Fibroblast of the aortic adventitia (primary cell): ENCODE results near the gene RBMS3. TPM values are rescaled to one million over a fixed set of nuclear protein-coding genes. Genes with fewer than 3 reads are reported as not detected.
"Not testable (repeated sequence)": the region's sequence is repeated elsewhere in the genome, so short reads cannot be mapped to it uniquely, and the experiment has no call there.

Source experiments
- DNase-seq: peaks from one replicate; pipeline ENCODE4 v3.0.0-alpha.2; 2010; ENCODE audit warnings: low read depth
- H3K4me3 ChIP-seq: 2 replicates; pipeline ENCODE4 v1.5.1; 2011; ENCODE audit warnings: low read depth, mild to moderate bottlenecking, control low read depth, low read length, moderate library complexity
- total RNA-seq: library from RNA; depleted of rRNA; stranded (reverse); fragments of >200 nt; gene quantifications from 2 replicates; pipeline ENCODE4 v1.2.3, GENCODE V29; 2012; ENCODE audit warnings: low replicate concordance
- TF ChIP-seq, protein P1 (sequence below): IDR thresholded peaks from 2 replicates; pipeline ENCODE4 v1.5.1; 2011; ENCODE audit warnings: mild to moderate bottlenecking, low read length, control low read depth, inconsistent platforms; ENCODE audit not compliant: insufficient read depth

RBMS3 gene
- total RNA-seq, 1 donor: 84.1 TPM

DNA sequence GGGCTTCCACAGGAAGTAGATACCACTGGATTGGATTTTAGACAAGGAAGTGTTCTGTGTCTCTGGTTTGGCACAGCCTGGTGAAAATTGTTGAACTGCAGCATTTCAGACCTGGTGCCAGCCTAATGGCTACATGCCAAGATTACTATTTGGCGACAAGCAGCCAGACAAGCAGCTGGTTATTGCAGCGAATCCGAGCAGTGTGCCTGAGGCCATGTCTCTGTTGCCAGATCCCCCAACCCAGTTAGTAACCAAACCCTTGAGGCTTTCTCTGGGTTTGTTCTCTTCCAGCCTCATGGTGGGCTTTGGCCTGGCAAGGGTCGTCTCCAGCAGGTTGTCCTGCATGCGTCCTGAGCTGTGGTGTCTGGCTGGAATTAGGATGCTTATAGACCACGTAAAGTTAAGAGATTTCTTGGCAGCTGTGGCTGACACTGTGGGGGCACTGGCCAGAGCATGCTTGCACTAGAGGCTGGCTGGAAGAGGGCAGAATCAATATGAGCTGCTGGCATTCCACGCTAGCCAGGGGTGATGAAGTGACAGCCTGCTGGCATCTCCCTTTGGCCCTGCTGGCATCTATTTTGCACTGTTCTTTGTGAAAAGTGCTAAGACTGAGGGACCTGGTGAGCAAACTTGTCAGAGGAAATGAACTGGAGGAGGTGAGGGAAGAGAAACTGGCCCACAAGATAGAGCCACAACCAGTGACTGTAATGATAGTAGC is 172.6 kb downstream of the RBMS3 start:
- no peak overlapping the region for H3K4me3 ChIP-seq
- TF ChIP-seq, protein P1, sequence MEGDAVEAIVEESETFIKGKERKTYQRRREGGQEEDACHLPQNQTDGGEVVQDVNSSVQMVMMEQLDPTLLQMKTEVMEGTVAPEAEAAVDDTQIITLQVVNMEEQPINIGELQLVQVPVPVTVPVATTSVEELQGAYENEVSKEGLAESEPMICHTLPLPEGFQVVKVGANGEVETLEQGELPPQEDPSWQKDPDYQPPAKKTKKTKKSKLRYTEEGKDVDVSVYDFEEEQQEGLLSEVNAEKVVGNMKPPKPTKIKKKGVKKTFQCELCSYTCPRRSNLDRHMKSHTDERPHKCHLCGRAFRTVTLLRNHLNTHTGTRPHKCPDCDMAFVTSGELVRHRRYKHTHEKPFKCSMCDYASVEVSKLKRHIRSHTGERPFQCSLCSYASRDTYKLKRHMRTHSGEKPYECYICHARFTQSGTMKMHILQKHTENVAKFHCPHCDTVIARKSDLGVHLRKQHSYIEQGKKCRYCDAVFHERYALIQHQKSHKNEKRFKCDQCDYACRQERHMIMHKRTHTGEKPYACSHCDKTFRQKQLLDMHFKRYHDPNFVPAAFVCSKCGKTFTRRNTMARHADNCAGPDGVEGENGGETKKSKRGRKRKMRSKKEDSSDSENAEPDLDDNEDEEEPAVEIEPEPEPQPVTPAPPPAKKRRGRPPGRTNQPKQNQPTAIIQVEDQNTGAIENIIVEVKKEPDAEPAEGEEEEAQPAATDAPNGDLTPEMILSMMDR: no peak
- peak; percentile 20 for DNase-seq

- H3K4me3 ChIP-seq: no peak overlapping the region
- TF ChIP-seq, protein P1: no peak
- DNase-seq: no peak
Observed at GRCh38 chr3:29454161-29454611, 173.3 kb downstream of the RBMS3 start.

GRCh38 chr3:29456901-29457300 is 176.0 kb downstream of the RBMS3 start:
- no peak for DNase-seq
- TF ChIP-seq, protein P1: no peak
- H3K4me3 ChIP-seq: no peak overlapping the region

DNA sequence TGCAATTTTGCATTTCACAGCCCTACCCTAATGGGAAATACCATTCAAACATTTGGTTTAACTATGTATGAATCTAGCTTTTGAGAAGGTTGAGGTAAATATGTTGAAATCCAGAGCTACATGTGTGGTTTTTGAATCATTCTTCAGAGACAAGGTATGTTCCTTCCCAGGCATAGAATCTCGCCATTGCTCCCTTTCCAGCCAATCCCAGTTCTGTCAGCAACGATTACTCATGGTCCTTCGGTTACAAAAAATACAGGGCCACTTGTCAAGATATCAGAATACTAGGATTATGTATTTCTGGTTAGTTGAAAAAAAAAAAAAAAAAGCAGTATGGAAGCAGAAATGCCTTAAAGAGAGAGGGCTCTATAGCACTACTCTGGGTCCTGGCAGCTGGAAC is 182.4 kb downstream of the RBMS3 start:
- TF ChIP-seq, protein P1: no peak
- no peak overlapping the region for H3K4me3 ChIP-seq
- DNase-seq: no peak

GRCh38 chr3:29465836-29466235 is 185.0 kb downstream of the RBMS3 start:
- TF ChIP-seq, protein P1: no peak
- peak; percentile 67 for DNase-seq
- no peak overlapping the region for H3K4me3 ChIP-seq

DNA sequence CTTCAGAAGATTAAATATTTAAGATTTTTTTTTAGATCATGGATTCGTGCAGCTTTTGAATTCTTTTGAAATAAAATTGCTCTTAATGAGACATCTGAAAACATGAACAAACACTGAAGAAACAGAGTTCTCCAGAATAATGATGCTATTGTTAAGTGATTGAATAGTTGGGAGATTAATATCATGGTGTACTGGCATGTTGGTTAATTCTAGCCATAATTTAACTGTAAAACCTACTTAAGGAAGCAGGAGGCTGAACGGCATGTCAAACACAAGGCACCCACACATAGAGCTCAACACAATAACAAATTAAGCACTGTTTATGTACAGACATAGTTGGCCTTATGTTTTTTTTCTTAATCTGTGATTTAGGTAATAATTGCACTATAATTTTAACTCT is 185.6 kb downstream of the RBMS3 start:
- TF ChIP-seq, protein P1: no peak
- no peak for DNase-seq
- H3K4me3 ChIP-seq: no peak overlapping the region

GRCh38 chr3:29468187-29468586 is 187.3 kb downstream of the RBMS3 start:
- TF ChIP-seq, protein P1: no peak
- H3K4me3 ChIP-seq: no peak overlapping the region
- DNase-seq: no peak

DNA sequence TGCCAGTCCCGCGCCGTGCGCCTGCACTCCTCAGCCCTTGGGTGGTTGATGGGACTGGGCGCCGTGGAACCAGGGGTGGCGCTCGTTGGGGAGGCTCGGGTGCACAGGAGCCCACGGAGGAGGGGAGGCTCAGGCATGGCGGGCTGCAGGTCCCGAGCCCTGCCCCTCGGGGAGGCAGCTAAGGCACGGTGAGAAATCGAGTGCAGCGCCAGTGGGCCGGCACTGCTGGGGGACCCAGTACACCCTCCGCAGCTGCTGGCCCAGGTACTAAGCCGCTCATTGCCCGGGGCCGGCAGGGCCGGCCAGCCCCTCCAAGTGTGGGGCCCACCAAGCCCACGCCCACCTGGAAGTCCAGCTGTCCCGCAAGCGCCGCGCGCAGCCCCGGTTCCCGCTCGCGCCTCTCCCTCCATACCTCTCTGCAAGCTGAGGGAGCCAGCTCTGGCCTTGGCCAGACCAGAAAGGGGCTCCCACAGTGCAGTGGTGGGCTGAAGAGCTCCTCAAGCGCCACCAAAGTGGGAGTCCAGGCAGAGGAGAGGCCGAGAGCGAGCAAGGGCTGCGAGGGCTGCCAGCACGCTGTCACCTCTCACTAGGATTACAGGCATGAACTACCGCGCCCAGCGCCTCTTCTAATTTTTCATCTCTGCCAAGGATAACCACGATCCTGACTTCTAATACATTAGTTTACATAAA is 192.8 kb downstream of the RBMS3 start:
- not testable (repeated sequence) for H3K4me3 ChIP-seq, DNase-seq
